Astrocyte (in vitro differentiated cells and primary cell): Measurements from ENCODE around the gene ALKBH2.

ENCODE experiments used
- CTCF ChIP-seq: IDR thresholded peaks from 2 replicates; pipeline ENCODE4 v1.5.1; 2011; ENCODE audit warnings: low read depth, mild to moderate bottlenecking, inconsistent platforms, low read length, moderate library complexity; ENCODE audit not compliant: insufficient read depth
- EZH2 ChIP-seq: IDR thresholded peaks from 2 replicates; pipeline ENCODE4 v1.6.1; 2012; ENCODE audit warnings: mild to moderate bottlenecking, low read length, inconsistent platforms; ENCODE audit not compliant: insufficient read depth

GRCh38 chr12:109056891-109057290 lies 36.4 kb downstream of the ALKBH2 start:
- TF ChIP-seq CTCF (no peak), EZH2 (no peak)
